Hematopoietic multipotent progenitor cell treated with erythropoietin and hydrocortisone succinate and interleukin-3 and kit ligand, for 8 days (in vitro differentiated cells): ENCODE results near the gene VAC14.

ENCODE experiments used
- DNase-seq: peaks from one replicate; pipeline ENCODE4 v3.0.0-alpha.2; 2015

VAC14 gene

DNA sequence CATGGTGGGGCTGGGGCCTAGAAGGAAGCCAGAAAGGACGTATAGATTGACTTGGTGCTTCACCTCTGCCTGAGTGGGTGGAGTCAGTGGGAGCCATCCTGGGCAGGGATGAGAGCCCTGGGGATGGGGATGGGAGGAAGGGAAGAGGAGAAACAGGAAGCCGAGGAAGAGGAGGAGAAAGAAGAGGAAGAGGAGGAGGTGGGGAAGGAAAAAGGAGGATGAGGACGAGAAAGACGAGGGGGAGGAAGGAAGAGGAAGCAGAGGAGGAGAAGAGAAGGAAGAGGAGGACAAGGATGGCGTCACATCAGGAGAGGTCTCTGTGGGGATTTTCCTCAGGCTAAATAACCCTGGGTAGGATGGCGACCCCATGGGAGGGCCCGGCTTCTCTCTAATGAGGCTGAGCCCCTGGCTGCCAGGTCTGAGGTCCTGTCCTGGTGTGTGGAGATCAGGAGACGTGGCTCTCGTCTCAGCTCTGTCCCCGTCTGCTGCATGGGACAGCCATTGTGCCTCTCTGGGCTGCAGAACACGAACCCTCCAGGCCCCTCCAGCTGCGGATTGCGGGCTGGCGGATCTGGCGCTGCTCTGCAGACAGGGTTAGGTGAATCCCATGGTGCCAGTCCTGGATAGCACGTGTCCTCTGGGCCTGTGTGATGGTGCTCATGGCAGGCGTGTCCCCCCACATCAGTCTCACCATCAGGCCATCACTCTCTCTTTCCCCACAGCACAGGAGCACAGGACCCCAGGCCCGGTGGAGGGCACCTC, 79.6 kb downstream of the VAC14 start:
- DNase-seq = no peak

DNA sequence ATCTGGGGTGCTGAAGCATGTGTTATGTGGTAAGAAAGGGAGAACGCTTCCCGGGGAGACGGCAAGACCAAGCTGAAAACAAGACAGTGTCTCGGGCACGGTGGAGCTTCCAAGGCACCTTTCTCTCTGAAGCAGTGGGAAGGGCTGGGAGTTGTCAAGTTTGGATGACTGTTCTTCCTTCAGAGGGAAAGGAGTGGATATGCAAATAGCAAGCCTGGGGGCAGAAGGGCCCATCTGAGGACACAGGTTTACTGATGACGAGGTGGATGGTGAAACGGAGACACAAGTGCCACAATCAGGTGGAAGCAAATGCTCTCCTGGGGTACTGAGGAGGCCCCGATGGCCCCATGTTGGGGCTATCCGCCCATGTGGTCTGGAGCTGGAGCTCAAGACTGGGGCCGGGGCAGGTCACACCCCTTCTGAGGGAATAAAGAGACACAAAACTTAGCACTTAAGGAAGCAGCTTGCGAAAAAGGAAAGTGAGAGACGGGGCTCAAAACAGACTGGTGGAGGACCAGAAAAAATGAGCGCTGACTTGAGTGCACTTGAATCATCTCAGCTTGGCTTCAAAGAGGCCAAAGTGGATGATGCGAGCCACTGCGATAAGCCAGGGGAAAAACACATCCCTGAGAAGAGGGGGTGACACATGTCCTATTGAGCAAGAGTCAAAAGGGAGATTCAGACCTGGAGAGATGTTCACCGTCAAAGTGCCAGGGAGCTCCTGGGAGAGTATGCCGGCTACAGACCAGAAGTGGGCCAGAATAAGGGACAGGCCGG, 80.3 kb downstream of the VAC14 start:
- DNase-seq = no peak

DNA sequence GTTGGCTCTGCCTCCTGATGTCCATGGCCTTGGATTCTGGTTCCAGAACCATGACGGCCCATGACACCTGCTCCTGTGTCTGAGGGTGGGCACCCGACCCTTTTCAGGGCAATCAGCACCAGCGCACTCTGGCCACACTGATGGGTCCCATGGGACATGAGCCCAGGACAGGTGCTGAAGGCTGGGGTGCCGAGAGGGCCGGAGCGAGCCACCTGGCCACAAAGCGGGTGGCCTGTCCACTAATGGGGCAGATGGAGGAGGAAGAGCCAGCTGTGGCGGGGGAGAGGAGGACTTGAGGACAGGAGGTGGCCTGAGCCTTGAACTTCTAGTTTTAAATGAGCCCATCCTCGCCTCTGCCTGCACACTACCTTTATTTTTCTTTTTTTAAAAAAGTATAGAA, 83.9 kb downstream of the VAC14 start:
- DNase-seq = no peak

DNA sequence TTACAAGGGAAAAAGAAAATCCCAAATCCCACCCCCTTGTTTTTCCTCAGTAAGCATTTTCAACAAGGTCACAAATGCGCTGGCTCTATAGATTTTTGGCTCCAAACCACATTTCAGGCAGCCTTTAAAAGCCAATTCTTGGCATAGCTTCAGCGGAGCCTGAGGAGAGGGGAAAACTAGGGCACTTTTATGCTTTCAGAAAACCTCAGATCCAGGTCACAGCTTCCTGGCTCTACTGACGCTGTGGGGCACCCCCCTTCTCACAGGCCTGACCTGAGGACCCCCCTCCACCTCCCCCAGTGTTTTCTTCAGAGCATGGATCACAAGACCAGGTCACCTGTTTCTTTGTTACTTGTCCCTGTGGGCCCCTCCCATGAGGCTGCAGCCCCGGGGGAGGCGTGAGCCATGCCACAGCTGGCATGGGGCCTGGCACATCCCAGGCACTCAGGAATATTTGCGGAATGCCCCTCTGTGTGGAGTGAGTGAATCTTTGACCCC, 85.0 kb downstream of the VAC14 start:
- DNase-seq = no peak

DNA sequence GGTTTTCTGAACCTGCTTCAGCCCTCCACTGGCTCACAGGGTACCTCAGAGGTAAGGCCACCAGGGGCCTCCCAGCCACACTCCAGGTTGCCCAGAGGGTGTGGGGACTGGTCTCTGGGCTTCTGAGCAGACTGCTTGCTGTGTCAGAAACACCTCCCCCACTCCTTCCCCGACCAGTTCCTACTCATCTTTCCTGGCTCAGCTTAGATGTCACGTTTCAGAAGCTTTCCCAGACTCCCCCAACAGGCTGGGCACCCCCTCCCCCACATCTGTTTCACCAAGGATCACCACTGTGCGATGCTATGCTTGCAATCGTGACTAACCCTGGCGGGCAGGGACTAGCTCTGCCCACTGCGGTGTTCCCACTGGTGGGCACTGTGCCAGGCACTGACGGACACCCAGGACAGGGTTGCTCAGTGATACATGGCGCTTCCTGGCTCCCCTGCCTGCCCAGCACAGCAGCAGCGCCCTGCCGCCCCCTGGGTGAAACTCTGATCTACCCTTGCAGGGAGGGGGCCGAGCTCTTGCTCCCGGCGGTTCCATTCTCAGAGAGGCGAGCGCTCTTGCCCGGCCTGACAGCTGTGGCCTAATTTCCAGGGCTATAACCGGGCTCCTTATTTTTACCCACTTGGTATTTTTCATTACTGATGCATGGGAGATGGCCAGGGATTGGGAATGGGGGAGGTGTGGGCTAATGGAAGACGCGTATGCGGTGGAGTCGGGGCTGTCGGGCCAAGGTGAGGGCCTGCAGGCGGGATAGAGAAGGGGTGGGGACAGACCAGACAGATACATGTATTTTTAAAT, 85.7 kb downstream of the VAC14 start:
- no peak for DNase-seq

DNA sequence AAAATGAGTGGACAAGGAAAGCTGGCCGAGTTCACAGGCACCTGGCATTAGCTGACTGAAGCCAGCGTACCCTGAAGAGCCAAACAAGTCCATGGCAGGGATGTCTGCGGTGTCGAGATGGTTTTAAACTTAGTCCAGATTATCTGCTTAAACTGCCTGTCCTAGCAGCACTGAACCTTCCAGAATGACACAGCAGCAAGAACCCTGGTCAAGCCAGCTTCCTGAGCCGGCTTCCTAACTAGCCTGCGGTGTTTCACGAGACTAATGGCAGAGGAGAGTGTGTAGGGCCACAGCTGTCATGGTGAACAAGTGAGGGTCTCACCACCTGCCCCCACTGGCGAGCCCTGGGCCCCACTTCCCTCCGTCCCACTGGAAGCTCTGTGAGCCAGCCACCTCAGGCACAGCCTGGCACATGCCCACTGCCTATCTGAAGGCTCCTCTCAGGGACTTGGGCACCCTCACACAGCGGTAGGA, 86.3 kb downstream of the VAC14 start:
- no peak for DNase-seq

DNA sequence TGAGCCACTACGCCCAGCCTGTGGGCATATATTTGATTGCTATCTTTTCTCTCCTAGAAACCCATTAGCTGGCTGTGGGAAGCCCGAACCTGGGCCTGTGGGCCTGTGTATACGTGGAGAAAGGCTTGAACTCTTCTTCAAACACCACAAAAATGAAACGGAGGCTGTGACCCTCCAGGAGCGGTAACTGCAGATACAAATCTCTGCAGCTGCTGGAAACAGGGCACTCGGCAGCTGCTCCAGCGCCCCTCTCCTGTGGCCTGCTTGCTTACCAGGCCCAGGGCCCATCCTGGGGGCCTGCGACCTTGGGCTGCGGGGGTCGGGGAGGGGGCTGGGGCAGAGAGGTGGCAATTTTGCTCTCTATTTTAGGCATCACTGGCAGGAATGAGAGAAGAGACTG, 87.1 kb downstream of the VAC14 start:
- DNase-seq = no peak

DNA sequence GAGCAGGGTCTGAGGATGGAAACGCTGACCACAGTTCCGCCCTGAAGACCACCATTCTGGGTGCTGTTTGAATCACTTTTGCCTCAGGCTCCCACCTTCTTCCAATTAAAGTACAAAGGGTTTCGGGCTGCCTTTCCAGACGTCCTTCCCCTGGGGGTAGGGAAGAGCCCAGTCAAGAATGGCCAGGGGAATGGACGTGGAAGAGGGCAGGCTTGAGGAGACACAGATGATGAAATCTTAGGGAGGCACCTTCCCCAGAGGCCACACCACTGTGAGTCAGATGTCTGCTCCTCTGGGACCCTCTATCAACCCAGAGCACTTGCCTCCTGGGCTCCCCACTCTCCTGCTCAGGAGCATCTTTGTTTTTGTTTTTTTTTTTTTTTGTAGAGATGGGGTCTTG, 87.6 kb downstream of the VAC14 start:
- DNase-seq = no peak

DNA sequence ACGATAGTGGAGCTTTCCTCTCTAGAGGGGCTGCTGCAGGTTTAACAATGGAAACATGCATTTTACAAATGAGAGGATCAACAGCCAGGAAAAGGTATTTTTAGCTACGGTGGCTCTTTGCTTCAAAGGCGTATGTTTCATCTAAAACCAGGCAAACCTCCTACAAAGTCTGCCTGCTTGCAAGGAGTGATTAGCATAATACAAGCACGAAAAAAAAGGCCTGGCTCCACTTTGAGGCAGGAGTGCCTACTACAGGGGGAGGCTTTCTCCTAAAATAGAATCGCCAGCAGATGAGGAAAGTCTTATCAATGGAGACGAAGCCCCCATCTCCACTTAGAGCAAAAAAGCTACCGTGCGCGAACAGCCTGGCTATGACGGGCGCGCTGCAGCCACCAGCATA, 88.0 kb downstream of the VAC14 start:
- DNase-seq = no peak

DNA sequence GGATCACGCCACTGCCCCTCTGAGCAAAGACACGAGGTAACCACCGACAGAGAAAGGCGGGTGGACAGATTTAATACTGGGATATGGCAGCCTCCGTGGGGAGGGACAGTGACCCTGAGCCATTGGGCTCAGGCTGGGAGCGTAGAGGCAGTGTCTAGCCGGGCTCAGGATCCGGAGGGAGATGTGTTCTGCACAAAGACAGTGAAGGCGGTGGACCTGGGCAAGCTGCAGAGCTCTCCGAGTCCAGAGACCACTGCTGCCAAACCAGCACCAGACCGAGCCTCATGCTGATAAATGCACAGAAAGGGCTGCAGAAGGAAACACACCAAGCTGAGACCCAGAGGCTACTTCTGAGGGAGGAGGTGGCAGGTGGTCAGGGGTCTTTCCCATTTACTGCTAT, 88.6 kb downstream of the VAC14 start:
- DNase-seq = no peak

DNA sequence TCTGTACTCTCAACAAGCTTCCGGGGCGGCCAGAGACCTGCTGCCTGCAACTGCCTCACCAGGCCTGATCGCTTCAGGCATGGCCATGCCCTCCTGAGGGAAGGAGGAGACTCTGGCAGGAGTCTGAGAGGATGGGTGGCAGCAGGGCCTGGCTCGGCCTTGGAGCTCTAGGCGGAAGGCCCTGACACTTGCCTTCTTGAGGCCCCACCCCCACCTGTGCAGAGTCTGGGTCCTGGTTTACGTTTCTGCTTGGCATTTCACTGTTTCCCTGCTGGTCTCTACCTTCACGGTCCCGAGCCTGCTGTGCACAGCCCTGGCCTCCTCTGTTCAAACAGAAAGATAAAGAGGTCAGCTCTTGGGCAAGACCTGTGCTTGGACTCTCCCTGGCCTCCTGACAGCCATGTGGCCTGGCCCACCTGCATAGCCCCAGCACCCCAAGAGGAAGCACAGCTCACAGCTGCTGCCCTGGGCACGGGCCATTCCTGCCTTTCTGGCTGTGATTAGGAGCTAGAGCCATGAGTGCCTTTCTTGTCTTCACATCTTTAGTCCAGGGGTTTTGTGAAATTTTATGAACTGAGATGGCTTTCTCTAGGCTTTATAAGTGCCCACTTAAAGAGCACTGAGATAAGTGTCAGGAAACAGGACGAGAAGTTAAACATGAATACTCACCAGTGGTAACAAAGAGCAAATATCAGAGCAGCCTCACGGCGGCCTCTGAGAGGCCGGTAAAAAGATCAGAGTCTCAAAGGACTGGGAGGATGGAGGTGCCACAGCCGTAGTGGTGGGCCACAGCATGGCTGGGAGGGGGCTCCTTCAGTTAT, 89.5 kb downstream of the VAC14 start:
- no peak for DNase-seq

DNA sequence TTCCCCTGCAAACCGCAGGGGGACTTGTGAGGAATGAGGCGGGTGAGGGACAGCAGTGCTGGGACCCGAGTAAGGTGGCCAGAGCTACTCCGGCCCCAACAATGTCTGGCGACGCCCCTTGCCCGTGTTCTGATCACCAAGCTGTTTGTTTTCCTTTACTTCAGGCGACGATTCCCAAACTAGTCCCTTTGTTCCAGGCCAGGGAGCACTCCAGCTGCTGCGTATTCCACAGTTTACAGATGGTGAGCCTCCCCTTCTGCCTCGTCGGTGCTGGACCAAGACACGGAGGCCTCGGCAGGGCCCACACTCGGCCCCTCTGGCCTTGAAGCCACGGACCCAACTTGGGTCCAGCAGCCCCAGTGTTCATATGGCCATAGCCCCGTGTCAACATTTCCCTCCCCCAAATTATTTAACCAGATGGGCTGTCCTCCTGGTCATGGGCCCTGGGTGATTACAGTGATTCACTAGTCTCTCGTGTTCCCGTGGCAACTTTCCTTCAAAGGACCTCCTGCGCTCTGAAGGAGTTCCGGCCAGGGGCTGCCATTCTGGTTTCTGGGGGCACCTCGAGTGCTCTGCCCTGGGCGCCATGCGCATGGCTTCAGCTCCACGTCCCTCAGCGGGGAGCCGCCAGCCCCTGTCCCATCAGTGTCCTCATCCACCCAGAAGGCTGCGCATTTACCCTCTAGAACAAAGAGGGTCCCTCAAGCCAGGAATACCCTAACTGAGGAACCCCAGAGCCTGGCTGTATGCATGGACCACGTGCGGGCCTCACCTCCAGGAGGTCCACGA, 90.3 kb downstream of the VAC14 start:
- no peak for DNase-seq

DNA sequence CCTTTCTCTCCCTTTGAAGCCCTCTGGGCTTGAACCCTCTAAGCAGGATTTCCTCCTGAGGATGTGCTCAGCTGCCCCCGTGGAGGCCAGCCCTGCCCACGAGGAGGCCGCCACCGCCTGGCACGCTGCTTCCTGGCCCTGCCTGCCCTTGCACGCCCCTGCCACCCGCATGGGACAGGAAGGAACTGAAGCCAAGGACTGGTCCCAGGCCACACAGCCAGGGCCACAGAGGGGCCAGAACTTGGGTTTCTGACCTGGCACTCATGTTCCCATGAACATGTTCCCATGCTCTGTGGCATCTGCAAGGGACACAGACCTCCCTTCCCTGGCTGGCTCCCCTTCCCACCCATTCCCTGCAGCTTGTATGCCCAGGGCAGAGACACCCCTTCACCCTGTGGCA, 91.0 kb downstream of the VAC14 start:
- DNase-seq = no peak

DNA sequence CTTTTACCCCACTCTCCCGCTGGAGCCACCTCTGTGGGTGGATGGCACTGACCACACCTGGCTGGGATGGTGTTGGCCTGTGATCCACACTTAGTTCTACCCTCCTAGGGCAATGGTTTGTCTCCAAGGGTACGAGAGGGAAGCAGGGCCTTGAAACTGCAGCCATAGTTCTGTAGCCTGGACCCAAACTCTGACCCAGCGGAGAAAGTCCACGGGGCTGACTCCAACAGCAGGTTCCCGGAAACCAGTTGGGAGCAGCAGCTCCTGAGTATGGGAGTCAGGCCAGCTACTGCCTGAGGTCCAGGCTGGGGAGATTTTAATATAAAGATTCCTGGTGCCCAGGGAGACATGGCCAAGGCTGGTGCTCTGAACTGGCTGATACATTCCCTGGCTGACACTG, 91.5 kb downstream of the VAC14 start:
- DNase-seq = no peak

DNA sequence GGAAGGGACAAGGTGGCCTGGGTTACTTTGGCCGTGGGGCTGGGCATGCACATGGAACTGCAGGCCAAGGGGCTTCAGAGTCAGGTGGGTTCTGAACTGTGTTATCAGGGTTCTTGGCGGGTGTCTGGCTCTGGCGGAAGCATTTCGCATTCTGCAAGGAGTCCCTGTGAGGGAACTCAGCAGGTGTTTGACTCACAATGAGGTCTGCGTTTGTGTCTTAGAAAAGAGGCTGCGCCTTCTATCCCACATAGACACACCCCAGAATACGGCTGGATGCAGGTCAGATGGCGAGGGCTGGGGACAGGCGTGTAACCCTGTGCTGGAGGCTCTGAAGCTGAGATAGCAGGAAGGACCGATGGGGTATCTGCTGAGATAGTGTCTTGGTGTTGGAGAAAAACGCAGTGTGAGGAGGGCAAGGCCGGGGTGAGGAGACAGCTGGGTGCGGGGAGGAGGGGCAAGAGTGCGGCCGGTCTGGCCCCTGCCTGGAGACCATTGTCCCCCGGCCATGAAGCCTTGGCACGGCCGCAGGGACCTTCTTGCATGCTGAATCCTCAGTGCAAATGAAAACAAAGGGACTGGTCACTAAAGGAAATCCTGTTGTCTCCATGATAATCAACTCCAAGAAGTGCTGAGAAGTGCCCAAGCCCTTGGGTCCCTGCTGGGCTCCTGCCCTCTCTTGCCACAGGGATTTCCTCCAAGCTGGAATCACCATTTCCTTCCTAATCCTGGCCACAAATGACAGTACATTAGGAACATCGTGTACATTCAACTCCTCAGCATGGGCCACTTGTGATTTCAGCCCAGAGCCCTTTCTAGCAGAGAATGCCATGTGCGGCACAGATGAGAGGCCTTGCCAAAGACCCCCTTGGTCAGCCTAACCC, 92.4 kb downstream of the VAC14 start:
- no peak for DNase-seq

DNA sequence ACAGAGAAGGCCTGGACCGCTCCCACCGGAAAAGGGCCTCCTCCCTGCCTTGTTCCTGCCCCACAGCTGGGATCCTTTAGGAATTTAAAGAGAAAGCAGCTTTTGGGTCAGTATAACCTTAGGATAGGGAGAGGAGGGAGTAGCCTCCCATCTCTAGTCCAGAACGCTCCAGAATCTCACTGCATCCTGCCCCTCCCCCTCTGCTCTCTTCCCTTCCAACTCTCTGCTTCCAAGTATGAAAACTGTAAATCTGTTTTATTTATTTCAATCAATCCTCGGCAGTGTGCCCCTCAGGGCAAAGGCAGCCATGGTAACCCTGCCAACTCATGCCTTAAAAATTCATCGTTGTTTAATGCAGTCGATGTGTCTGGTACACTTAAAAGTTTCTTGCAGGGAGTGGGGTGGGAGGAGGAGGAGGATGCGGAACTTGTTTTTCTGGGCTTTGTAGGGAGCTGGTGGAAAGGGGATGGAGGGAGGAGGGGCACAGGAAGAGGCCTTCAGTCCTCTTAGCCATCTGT, 94.0 kb downstream of the VAC14 start:
- DNase-seq = no peak

DNA sequence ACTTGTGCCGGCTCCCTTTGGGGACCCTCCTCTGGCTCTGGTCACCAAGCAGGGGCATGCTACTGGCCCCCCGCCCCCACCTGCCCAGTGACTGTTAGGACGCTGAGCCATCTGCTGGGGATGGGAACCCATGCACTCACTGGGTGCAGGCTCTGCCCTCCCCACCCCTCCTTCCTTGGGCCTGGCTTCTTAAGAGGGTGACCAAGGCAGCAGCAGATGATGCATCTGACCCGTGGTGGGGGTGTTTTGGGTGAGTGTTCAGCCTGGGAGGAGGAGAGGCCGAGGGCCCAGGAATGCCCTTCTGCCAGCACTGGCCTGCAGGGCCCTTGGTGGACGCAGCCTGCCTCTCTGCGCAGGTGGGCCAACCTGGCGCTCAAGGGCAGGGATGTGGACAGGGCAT, 95.9 kb downstream of the VAC14 start:
- DNase-seq = no peak

DNA sequence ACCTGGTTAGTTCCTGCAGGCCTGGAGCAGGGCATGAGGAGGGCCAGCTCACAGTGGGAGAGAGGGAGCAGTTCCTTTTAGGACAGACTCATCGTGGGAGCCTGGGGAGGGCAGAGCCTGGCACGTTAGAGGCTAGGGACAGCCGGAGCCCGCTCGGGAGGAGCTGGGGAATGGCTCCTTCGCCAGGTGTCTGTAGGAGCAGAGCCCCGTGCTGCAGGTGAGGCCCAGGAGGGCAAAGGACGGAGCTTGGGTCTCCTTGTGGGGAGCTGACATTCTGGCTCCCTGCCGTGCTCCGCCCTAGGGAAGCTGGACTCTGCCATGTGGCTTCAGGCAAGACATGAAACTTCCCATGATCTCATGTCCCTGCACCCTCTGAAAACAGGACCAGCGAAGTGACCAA, 96.4 kb downstream of the VAC14 start:
- no peak for DNase-seq

DNA sequence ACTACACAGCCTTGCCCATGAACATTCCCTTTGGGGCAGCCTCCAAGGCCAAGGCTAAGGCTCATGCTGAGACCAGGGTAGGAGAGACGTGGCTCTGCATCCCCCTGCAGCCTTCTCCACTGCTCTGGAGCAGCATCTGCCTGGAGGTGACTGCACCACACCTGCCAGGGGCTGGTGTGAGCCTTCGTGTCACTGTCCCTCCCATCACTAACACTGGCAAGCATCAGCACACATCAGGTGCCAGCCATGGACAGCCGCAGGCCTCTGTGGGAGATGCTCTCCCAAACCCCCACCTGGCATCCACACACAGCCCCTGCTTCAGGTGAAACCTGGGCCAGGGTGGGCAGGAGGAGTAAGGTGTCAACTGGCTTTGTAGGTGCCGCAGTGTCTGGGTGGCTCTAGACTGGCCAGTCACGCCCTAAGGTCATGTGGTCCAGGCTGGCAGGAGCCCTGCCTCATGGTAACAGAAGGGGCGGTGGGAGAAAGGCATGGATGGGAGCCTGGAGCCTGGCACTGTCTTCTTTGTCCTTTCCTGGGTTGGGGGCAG, 97.0 kb downstream of the VAC14 start:
- no peak for DNase-seq
